ENCODE data around the gene SCGB1C2.
"Not testable (repeated sequence)": the region's sequence is repeated elsewhere in the genome, so short reads cannot be mapped to it uniquely, and the experiment has no call there.

SCGB1C2 gene

GRCh38 chr17:148757-149156 is 11.4 kb downstream of the SCGB1C2 start:
- no peak for DNase-seq (ENCODE audit: low read depth in 2 of 2)

- no peak for DNase-seq (ENCODE audit: low read depth in 2 of 2)
Measured at GRCh38 chr17:149231-149630, 11.9 kb downstream of the SCGB1C2 start.

- DNase-seq (ENCODE audit: low read depth in 2 of 2) = no peak
Measured at GRCh38 chr17:149897-150584, 12.7 kb downstream of the SCGB1C2 start.

GRCh38 chr17:151004-151403 is 13.6 kb downstream of the SCGB1C2 start:
- no peak for DNase-seq (ENCODE audit: low read depth in 2 of 2)

- no peak for DNase-seq (ENCODE audit: low read depth in 2 of 2)
Measured at GRCh38 chr17:151886-152859, 14.8 kb downstream of the SCGB1C2 start.

GRCh38 chr17:152860-153420 is 15.6 kb downstream of the SCGB1C2 start:
- no peak for DNase-seq (ENCODE audit: low read depth in 2 of 2)

GRCh38 chr17:153851-154250 is 16.5 kb downstream of the SCGB1C2 start:
- DNase-seq (ENCODE audit: low read depth in 2 of 2) = no peak

GRCh38 chr17:155576-155975 is 18.2 kb downstream of the SCGB1C2 start:
- DNase-seq (ENCODE audit: low read depth in 2 of 2) = no peak

GRCh38 chr17:156094-156621 is 18.8 kb downstream of the SCGB1C2 start:
- no peak for DNase-seq (ENCODE audit: low read depth in 2 of 2)

GRCh38 chr17:156946-157345 is 19.6 kb downstream of the SCGB1C2 start:
- no peak for DNase-seq (ENCODE audit: low read depth in 2 of 2)

- no peak for DNase-seq (ENCODE audit: low read depth in 2 of 2)
Measured at GRCh38 chr17:157901-158300, 20.5 kb downstream of the SCGB1C2 start.

GRCh38 chr17:158379-158778 is 21.0 kb downstream of the SCGB1C2 start:
- DNase-seq (ENCODE audit: low read depth in 2 of 2) = no peak

- DNase-seq (ENCODE audit: low read depth in 2 of 2) = no peak
Measured at GRCh38 chr17:159609-160008, 22.2 kb downstream of the SCGB1C2 start.

GRCh38 chr17:160336-160735 is 23.0 kb downstream of the SCGB1C2 start:
- no peak for DNase-seq (ENCODE audit: low read depth in 2 of 2)

- DNase-seq (ENCODE audit: low read depth in 2 of 2) = no peak
Measured at GRCh38 chr17:161481-161880, 24.1 kb downstream of the SCGB1C2 start.

GRCh38 chr17:162689-163088 is 25.3 kb downstream of the SCGB1C2 start:
- no peak for DNase-seq (ENCODE audit: low read depth in 2 of 2)

GRCh38 chr17:163514-164098 is 26.2 kb downstream of the SCGB1C2 start:
- no peak for DNase-seq (ENCODE audit: low read depth in 2 of 2)

GRCh38 chr17:164303-165235 is 27.2 kb downstream of the SCGB1C2 start:
- DNase-seq (ENCODE audit: low read depth in 2 of 2) = no peak

- no peak for DNase-seq (ENCODE audit: low read depth in 2 of 2)
Measured at GRCh38 chr17:165939-166338, 28.6 kb downstream of the SCGB1C2 start.

GRCh38 chr17:168614-169013 is 31.2 kb downstream of the SCGB1C2 start:
- not testable (repeated sequence) for DNase-seq (ENCODE audit: low read depth in 2 of 2)

- no peak for DNase-seq (ENCODE audit: low read depth in 2 of 2)
Measured at GRCh38 chr17:170130-170670, 32.8 kb downstream of the SCGB1C2 start.
